ENCODE measurements around the gene ORC2. TPM values are rescaled to one million over a fixed set of nuclear protein-coding genes. Genes with fewer than 3 reads are reported as not detected.

Gene ORC2
- total RNA-seq, 1 donor from 2014 or later: 16.9 TPM

GRCh38 chr2:200862532-200863000 is 100.9 kb downstream of the ORC2 start:
- DNase-seq (ENCODE audit: low read depth in 2 of 2): peak; percentile 79 to 80

- no peak for DNase-seq (ENCODE audit: low read depth in 2 of 2)
Observed at GRCh38 chr2:200861617-200862155, 101.8 kb downstream of the ORC2 start.

GRCh38 chr2:200860092-200860795 is 103.2 kb downstream of the ORC2 start:
- peak; percentile 54 to 71 for DNase-seq (ENCODE audit: low read depth in 2 of 2)

Other genes starting within 250 kb of the ORC2 start
- gene BZW1, start 151.8 kb downstream of the ORC2 start, total RNA-seq: 392 and 474 TPM in 2 replicates
- gene CLK1, start 99.0 kb downstream of the ORC2 start, total RNA-seq: 46.9 and 87.5 TPM in 2 replicates
- gene PPIL3, start 74.6 kb downstream of the ORC2 start, total RNA-seq: 19.2 and 21.0 TPM in 2 replicates
- 11.1 and 12.9 TPM in 2 replicates for gene NIF3L1, start 74.3 kb downstream of the ORC2 start, total RNA-seq
- 6.3 and 8.5 TPM in 2 replicates for gene HYCC2, start 108.0 kb upstream of the ORC2 start, total RNA-seq
- gene NDUFB3, start 108.3 kb upstream of the ORC2 start, total RNA-seq: 85.3 and 92.0 TPM in 2 replicates
- 79.1 and 101 TPM in 2 replicates for gene CFLAR, start 152.5 kb upstream of the ORC2 start, total RNA-seq
- gene CASP10, start 219.5 kb upstream of the ORC2 start, total RNA-seq: 30.1 and 36.1 TPM in 2 replicates

All from lung microvascular endothelial cell (primary cell).